ENCODE results near the gene MEGF6. TPM values are rescaled to one million over a fixed set of nuclear protein-coding genes. Genes with fewer than 3 reads are reported as not detected.

MEGF6 gene
- total RNA-seq, 2 donors from 2014 or later: 67.3 to 82.5 TPM

GRCh38 chr1:3508757-3509415 lies 102.4 kb downstream of the MEGF6 start:
- H3K36me3 ChIP-seq: no peaks in the 10 kb centered on the region
- TF ChIP-seq CTCF (IDR thresholded peaks at IDR 0.05): no peak
- no peak overlapping the region for H3K27ac ChIP-seq
- no peaks in the 10 kb centered on the region for H3K4me1 ChIP-seq (replicated peaks)
- WGBS: 95% methylated on average over 33 of the region's 33 CpGs
- no peak for DNase-seq (ENCODE audit: low spot score)
- no peaks in the 10 kb centered on the region for H3K27me3 ChIP-seq (replicated peaks; ENCODE audit: insufficient read depth)
- H3K9me3 ChIP-seq: no peaks in the 10 kb centered on the region
- H3K4me3 ChIP-seq: no peak overlapping the region
- intact Hi-C loops (cut with DNase I): no loop called here

GRCh38 chr1:3507636-3508275 lies 103.6 kb downstream of the MEGF6 start:
- intact Hi-C loops (cut with DNase I): no loop called here
- no peaks in the 10 kb centered on the region for H3K9me3 ChIP-seq
- WGBS: 93% methylated on average over 11 of the region's 11 CpGs
- H3K27me3 ChIP-seq (replicated peaks; ENCODE audit: insufficient read depth): no peaks in the 10 kb centered on the region
- no peaks in the 10 kb centered on the region for H3K36me3 ChIP-seq
- no peak overlapping the region for H3K27ac ChIP-seq
- no peak overlapping the region for H3K4me3 ChIP-seq
- no peak for DNase-seq (ENCODE audit: low spot score)
- H3K4me1 ChIP-seq (replicated peaks): no peaks in the 10 kb centered on the region
- no peak for TF ChIP-seq CTCF (IDR thresholded peaks at IDR 0.05)
- no peak for TF ChIP-seq POLR2AphosphoS5 (IDR thresholded peaks at IDR 0.05)
- TF ChIP-seq POLR2A (IDR thresholded peaks at IDR 0.05): no peak

GRCh38 chr1:3506943-3507342 lies 104.4 kb downstream of the MEGF6 start:
- TF ChIP-seq POLR2AphosphoS5 (IDR thresholded peaks at IDR 0.05) (no peak), POLR2A (IDR thresholded peaks at IDR 0.05) (no peak), CTCF (IDR thresholded peaks at IDR 0.05) (no peak)
- no peaks in the 10 kb centered on the region for H3K36me3 ChIP-seq
- no peak for DNase-seq (ENCODE audit: low spot score)
- H3K4me1 ChIP-seq (replicated peaks): no peaks in the 10 kb centered on the region
- no peaks in the 10 kb centered on the region for H3K27me3 ChIP-seq (replicated peaks; ENCODE audit: insufficient read depth)
- no peaks in the 10 kb centered on the region for H3K9me3 ChIP-seq
- H3K27ac ChIP-seq: no peak overlapping the region
- no peak overlapping the region for H3K4me3 ChIP-seq
- 94% methylated on average over 7 of the region's 7 CpGs for WGBS
- intact Hi-C loops (cut with DNase I): no loop called here

- 96% methylated on average over 15 of the region's 15 CpGs for WGBS
- Histone ChIP-seq H3K27me3 (replicated peaks; ENCODE audit: insufficient read depth) (no peaks in the 10 kb centered on the region), H3K4me3 (no peak overlapping the region), H3K9me3 (no peaks in the 10 kb centered on the region), H3K27ac (no peak overlapping the region), H3K4me1 (replicated peaks) (no peaks in the 10 kb centered on the region), H3K36me3 (no peaks in the 10 kb centered on the region)
- DNase-seq (ENCODE audit: low spot score): no peak
- TF ChIP-seq CTCF (IDR thresholded peaks at IDR 0.05) (no peak), POLR2AphosphoS5 (IDR thresholded peaks at IDR 0.05) (no peak), POLR2A (IDR thresholded peaks at IDR 0.05) (no peak)
- intact Hi-C loops (cut with DNase I): no loop called here
Measured at GRCh38 chr1:3506041-3506440, 105.3 kb downstream of the MEGF6 start.

GRCh38 chr1:3505161-3505560 lies 106.1 kb downstream of the MEGF6 start:
- DNase-seq (ENCODE audit: low spot score): no peak
- H3K27me3 ChIP-seq (replicated peaks; ENCODE audit: insufficient read depth): no peaks in the 10 kb centered on the region
- no peaks in the 10 kb centered on the region for H3K4me1 ChIP-seq (replicated peaks)
- 87% methylated on average over 18 of the region's 20 CpGs for WGBS
- intact Hi-C loops (cut with DNase I): no loop called here
- H3K9me3 ChIP-seq: no peaks in the 10 kb centered on the region
- H3K27ac ChIP-seq: no peak overlapping the region
- no peak overlapping the region for H3K4me3 ChIP-seq
- H3K36me3 ChIP-seq: no peaks in the 10 kb centered on the region
- no peak for TF ChIP-seq POLR2A (IDR thresholded peaks at IDR 0.05)
- TF ChIP-seq POLR2AphosphoS5 (IDR thresholded peaks at IDR 0.05): no peak
- no peak for TF ChIP-seq CTCF (IDR thresholded peaks at IDR 0.05)
